ENCODE results near the gene NPHP4.
"Not testable (repeated sequence)": the region's sequence is repeated elsewhere in the genome, so short reads cannot be mapped to it uniquely, and the experiment has no call there.

Gene NPHP4

DNA sequence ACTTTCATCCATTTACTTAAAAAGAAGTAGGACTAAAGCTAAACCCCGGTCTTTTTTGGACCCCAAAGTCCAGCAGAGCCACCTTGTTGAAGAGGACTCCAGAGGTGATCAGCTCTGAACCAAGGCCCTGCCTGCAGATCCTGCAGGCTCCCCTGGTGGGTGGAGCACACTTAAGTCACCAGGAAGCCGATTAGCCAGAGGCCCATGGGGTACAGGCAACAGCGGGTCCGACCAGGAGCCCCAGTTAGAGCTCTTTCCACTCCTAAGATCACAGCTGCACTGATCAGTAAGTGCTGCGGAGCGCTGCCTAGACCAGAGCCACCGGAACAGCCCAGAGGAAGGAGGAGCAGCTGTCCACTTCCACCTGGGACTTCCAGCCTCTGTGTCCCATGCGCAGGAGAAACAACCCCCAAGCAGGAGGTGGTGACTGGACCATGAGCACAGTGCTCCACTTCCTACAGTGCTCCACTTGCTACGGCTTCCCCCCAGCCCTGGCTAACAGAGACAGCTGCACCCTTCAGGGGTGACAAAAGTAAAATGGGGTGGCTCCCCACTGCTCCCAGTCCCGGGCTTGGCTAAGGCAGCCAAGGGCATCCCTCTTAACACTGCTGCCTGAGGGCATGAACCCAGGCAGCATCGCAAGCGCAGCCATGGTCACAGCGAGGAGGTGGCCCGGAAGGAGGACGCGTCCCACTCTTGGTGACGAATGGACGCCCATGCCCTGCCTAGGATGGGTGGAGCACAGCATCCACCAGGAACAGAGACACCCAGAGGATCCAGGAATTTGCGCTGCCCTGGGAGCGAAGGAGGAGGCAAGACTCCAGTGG is 58.0 kb downstream of the NPHP4 start:
- DNase-seq: no peak

DNA sequence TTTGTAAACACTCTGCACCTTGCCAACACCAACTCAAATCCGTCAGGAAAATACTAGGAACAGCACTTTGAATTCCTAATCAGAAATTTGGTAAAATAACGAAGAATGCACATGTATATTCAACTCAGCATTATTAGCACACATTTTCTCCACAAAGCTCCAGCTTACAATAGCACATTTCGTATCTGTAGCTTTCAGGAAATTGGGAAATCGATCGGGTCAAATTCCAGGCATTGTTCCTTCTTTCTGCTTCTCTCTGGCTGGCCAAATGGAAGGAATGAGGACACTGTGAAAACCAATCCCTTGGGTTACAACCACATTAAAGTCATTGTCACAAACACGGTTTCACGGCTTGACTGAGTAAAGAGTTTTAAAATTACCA is 58.6 kb downstream of the NPHP4 start:
- DNase-seq: no peak

DNA sequence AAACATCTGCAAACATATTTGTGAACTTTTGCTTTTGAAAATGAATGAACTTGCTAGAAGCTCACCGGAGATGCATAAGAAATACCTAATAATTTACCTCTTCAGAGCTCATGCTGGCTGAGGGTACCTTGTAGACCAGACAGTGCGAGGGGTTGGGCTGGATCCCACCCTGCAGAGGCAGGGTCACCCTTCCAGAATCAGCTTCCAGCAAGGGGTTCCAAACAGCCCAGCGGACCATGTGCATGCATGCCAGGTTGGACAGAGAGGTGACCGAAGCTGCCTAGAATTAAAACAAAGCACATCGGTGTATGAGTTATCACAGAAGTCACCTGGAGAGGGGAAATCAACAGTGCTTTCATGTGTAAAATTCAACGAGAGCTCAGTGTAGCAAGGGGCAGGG is 59.2 kb downstream of the NPHP4 start:
- DNase-seq: no peak

DNA sequence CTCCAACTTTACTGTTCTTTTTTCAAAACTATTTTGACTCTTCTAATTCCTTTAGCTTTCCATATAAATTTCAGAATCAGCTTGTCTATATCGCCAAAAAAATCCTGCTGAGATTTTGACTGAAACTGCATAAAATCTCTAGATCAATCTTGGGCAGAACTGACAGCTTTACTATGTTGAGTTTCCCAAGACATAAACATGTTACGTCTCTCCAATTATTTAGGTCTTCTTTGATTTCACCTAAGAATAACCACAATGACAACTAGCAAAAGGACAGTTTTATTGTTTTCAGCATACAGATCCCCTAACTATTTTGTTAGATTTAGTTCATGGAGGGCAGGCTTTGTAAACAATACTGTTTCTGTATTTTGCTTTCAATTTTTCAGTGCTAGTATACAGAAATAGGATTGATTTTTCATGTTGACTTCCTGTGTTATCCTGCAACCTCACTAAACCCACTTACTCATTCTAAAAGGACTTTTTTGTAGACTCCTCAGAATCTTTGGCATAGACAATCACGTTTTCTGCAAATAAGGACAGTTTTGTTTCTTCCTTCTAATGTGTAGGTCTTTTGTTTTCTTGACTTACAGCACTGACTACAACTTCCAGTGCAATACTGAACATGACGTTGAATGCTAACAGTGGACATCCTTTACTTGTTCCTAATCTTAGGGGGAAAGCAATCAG is 63.4 kb downstream of the NPHP4 start:
- DNase-seq: no peak

DNA sequence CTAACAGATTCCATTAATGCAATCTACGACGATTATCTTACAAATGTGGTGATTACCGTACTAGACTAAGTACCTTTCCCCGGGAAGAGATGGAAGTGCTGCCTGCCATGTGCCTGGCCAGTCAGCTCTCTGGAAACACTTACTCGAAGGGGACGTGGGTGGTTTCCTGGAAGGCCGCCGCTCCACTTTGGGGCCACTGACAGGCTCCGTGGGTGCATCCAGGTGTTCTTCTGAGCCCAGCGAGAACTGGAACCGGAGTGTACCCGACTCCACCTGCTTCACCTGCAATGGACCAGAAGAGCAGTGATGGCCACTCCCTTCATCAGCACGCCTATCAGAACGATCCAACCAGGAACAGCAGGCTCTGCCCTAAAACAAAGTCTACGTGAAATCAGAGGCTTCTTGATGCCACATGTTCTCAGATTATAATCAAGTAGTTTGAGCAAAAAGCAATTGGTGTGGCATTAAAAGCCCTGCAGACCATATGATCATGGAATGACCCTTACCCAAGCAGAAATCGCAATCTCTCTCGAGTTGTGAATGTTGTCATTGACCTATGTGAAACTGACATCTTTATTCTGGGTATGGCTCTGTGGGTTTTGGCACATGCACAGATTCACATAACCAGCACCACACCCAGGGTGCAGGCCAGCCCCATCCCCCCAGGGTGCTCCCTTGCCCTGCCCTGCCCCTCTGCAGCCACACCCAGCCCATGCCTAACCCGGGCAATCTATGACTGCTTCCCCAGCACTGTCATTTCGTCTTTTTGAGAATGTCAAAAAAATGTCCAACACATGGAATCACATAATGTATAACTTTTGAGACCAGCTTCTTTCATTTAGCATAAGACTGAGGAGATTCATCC is 64.5 kb downstream of the NPHP4 start:
- DNase-seq: no peak

DNA sequence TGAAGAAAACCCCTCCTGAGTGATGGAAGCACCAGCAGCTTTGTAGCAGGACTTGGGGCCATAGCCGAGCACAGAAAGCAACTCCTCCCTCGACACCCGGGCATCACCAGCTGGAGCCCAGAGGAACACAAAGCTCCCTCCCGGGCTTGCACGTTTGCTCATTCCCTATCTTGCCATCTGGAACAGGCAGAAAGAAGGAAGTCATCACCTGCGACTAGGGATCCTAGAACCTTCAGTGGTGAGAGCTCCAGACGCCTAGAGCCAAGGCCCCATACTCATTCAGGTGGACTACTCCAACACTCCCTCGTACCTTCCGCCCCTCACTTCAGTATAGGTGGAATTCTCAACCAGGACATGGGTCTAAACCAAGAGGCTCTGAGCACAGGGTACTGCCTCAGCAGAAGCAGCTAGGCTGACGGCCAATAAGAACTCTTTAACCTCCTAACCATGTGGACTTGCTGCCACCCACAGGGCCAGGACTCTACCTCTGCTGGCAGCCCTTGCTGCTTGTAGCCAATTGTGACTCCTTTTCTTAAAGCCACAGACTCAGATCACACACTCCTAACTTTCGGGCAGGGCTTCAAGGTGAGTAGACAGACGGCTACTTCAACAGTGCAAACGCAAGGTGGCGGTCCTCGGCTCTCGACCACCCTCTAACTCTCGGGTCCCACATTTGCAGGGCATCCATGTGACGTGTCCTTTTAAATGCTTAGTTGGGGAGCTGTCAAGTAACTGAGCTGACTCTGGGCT is 65.4 kb downstream of the NPHP4 start:
- DNase-seq: no peak

DNA sequence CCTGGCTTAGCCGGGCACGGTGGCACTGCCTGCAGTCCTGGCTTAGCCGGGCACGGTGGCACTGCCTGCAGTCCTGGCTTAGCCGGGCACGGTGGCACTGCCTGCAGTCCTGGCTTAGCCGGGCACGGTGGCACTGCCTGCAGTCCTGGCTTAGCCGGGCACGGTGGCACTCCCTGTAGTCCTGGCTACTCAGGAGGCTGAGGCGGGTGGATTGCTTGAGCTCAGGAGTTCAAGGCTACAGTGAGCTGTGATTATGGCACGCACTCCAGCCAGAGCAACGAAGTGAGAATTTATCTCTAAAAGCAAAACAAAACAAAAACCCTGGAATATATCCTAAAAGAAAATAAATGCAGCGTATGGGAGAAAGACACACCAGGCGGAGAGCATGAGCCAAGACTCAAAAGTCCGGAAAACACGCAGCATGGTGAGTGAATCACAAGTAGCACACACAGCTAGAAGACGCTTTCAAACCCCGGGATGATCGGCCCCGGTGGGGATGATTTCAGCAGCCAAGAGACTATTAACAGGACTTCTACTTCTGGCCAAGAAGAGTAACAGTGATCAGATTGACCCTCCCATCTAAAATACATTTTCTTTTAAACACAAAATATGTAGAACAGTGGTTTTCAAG is 69.4 kb downstream of the NPHP4 start:
- not testable (repeated sequence) for DNase-seq

DNA sequence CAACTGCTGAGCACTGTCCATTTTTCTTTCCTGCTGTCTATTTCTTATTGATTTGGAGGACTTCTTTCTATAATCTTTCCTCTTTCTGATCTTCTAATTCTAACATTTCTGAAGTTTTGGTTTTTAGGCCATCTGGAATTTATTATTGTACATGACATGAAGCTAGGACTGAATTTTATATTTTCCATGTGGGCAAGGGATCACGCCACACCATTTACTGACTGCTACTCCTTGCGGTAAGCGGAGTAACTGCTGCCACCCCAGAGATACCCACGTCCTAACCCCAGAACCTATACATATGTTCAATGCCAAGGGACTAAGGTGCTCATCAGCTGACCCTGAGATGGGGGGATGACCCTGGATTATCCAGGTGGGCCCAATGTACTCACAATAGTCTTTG is 70.6 kb downstream of the NPHP4 start:
- no peak for DNase-seq

DNA sequence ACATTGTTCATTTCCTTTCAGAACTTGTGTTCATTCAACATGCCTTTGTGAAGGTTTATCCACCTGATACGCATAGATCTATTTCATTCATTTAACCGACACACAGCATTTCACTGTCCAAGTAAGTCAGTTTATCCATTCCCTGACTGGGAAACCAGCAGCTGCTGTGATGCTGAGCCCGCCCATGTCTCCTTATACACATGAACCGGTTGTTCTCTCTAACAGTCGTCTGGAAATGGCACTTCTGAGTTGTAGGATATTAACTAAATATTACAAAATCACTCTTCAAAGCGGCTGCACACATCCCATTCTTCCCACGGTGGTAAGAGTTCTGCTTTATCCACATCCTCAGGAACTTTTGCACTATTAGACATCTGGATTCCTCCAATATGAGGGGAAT is 71.1 kb downstream of the NPHP4 start:
- DNase-seq: no peak

DNA sequence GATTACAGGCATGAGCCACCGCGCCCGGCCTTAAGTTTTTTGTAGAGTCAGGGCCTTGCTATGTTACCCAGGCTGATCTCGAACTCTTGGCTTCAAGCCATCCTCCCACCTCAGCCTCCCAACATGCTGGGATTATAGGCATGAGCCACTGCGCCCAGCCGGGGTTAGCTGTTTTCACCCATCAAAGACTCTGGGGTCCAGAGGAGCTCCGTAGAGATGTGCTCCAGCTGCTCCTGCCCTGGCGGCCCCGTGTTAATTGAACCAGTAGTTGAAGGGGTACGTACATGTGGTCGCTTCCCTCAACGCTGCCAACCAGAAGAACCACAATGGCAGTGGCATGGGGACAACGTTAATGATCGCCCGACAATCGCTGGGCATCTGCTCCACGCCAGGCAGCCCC is 72.0 kb downstream of the NPHP4 start:
- DNase-seq: no peak

DNA sequence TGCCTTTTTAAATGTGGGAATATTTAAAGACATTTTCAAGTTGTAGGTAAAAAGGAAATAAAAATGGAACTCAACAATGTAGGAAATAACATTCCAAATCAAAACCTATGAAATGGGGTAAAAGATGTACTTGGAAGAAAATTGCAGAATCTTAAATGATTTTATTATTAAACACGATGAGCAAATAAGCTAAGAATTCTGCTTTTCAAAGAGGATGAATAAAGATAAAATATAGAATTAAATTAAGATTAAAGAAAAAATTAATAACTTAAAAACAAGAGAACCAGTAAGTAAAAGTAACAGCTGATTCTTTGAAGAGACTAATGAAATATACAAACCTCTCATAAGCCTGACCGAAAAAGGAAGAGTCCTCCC is 74.0 kb downstream of the NPHP4 start:
- no peak for DNase-seq

DNA sequence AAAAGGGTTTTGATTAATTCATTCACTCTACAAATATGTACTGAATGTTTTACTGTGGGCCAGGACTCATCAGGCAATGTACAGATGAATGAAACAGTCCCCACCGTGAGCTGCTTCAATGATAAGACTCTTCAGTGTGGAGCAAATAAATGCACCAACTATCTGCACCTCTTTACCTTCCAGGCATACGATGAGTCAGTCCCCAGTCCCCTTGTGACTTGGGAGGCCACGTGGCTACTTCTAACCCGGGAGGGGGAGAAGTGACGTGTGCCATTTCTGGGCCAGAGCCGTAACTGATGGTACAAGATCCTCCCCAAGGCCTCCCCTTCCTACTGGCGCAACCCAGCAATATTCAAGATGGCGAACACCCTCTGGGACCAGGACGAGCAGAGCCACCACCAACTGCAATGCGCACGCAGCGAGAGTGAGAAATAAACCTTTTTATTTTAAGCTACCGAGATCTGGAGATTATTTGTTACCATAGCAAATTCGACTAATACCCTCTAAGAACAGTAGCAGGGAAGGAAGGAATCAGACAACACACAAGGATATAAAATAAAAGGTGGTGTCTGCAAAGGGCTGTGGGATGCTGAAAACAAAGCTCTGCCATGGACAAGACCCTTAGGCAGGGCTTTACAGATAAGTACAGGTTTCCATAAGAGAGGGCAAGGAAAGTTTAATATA is 74.5 kb downstream of the NPHP4 start:
- no peak for DNase-seq

DNA sequence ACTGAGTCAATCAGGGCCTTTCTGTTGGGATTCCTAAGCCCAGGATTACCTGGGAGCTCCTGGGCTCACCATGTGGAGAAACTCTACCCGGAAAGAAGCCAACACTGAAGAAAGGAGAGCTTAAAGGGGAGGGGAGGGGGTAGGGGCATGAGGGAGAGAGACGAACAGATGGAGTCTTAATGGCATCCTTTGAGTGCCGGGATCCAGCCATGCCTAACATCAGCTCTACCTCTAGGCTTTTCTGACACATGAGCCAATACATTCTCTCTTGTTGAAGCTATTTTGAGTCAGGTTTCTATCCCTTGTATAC is 75.0 kb downstream of the NPHP4 start:
- DNase-seq: no peak

DNA sequence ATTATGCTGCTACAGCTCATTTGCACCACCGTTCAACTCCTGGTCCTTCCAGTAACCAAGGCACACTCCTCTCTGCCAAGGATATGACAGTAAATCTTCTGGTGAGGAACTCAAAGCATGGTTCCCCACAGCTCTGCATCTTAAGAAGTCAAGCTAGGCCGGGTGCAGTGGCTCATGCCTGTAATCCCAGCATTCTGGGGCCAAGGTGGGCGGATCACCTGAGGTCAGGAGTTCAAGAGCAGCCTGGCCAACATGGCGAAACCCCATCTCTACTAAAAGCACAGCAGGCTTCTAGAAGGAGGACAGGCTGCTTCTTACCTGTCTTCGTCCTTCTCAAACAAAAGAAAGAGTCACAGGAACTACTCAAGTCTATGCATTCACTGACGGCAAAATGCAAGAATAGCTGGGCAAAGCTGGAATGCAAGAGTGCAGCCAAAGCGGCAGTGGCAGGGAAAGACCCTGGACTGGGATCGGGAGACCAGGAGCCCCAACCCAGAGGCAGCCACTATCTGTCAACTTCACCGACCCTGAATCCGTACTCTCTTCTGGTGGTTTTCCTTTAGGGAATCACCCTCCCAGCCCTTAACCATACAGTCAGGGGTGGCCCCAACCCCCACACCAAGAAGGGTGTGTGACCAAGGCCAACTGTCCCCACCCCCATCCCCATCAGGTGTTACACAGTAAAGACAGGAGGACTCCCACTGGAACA is 75.5 kb downstream of the NPHP4 start:
- DNase-seq: no peak

DNA sequence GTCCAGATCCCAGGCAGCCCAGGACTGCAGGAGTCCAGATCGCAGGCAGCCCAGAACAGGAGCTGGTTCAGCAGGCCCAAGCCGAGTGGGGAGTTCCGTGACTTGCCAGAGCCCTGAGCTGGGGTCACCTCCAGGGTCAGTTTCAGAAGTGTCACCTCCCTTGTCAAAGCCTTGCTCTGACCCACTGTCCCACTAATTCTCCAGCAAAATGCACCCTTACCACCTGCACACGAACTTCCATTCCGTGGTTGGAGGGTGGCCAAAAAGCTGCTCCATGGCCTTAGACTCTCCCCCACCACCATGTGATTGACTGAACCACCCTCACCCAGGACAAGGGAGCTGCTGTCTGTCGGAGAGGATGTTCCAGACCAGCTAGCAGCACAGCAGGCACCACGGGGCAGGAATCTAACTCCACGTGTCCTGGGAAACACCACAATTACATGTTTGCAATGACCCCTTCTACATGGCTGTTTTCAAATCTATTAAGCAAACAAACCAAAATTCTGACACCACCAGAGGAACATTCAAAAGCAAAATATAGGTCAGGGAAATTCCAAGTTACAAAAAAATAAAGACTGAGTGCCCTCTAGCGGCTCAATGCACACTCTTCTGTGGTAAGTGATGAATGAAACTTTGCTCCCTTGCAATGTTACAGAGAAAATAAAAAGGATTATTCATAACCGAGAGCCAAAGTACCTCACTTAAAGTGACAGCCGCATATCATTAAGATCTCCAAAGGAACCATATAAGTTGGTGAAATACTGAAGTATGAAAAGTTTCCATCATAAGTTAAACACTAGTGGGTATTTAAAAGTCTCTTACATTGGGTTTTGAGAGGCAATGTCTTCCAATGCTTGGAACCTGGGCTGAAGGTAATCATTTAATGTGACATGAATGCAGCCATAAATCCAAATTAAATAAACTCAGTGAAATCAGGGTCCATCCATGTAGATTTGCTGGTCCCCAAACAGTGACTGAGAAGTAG is 76.3 kb downstream of the NPHP4 start:
- DNase-seq: peak in 9 of 14 donors; percentile 10 to 57 (median 33)

DNA sequence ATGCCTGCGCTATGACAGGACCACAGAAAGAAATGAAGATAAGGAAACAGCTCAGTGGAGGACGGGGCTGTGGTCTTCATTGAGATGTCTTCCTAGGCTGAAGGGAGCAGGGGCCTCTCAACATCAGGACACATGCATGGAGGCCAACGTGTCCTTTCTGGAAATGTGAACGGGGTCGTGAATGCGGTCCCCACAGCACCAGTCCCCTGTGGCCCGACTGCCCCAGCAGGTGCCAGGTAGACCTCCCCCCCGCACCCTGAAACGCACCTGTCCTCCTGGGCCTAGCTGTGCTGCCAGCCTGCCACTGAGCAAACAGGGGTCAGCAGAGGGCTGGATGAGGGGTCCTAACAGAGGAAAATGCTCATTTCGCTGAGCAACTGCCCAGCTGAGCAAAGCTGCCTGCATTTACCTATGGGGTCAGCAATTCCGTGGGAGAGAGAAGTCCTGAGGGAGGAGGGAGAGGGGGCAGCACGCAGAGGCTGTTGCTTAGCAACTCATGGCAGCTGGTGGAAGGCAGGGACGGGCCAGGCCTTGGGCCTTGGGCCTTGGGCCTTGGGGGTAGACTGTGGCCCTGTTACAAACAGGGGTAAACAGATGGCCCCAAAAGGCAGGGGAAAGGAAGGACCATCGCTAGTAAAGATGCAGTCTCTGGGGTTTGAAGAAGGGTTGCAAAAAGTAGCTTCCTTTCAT is 77.4 kb downstream of the NPHP4 start:
- no peak for DNase-seq

DNA sequence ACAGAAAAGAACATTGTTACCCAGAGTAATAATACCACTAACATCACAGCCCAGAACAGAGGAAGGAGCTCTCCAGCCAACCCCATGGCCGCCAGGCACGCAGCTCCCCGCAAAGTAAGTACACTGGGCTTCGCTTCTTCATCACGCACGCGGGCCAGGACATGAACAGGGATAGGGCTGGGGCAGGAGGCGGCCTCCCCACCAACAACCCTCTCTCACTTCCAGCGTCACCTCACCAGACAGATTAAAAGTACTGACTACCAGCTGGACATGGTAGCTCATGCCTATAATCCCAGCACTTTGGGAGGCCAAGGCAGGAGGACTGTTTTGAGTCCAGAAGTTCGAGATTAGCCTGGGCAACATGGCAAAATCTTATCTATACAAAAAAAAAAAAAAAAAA is 78.3 kb downstream of the NPHP4 start:
- no peak for DNase-seq

DNA sequence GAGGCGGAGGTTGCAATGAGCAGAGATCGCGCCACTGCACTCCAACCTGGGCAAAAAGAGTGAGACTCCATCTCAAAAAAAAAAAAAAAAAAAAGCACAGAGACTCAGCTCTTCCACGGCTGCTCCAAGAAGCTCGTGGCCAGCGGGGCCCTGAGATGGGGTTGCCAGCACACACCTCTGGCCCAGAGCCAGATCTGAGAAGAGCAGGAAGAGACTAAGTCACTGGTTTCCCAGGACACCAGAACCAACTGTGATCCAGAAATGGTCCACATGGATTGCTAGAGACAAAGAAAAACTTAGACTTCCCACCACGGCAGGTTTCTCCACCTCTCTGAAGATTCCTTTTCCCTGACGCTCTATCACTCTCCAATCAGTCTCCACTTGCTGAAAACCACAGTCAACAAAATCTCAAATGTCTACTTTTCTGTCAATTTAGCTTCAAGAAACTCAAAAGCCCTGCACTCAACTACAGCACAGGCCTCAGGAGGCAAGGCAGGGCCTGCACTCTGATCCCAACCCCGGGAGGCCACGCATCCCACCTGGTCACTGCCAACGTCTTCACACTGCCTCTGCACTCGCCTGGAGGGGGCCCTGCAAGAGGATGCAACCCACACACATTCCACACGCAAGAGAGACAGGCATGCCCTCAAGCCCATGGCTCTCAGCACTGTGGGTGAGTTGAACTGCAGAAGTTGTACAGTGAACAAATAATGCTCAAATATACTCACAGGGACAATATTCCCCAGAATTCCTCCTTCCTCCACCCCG is 79.0 kb downstream of the NPHP4 start:
- DNase-seq: no peak

Measured in C1 segment of cervical spinal cord (tissue), 14 donors.